Measurements from ENCODE around the gene DHDDS.
"Not testable (repeated sequence)": the region's sequence is repeated elsewhere in the genome, so short reads cannot be mapped to it uniquely, and the experiment has no call there.

DHDDS gene

GRCh38 chr1:26477446-26478152 is 45.5 kb downstream of the DHDDS start:
- no peak for DNase-seq

- no peak for DNase-seq
Observed at GRCh38 chr1:26478159-26478558, 46.0 kb downstream of the DHDDS start.

GRCh38 chr1:26478988-26479387 is 46.9 kb downstream of the DHDDS start:
- DNase-seq, result no peak

GRCh38 chr1:26482921-26483320 is 50.8 kb downstream of the DHDDS start:
- DNase-seq, result no peak

- DNase-seq, result no peak
Observed at GRCh38 chr1:26483980-26484379, 51.9 kb downstream of the DHDDS start.

- DNase-seq, result no peak
Observed at GRCh38 chr1:26490155-26490554, 58.0 kb downstream of the DHDDS start.

- DNase-seq, result no peak
Observed at GRCh38 chr1:26493267-26493666, 61.1 kb downstream of the DHDDS start.

GRCh38 chr1:26493938-26494337 is 61.8 kb downstream of the DHDDS start:
- no peak for DNase-seq

GRCh38 chr1:26496861-26497260 is 64.7 kb downstream of the DHDDS start:
- DNase-seq, result no peak

GRCh38 chr1:26498894-26499293 is 66.8 kb downstream of the DHDDS start:
- no peak for DNase-seq

- peak; percentile 85 for DNase-seq
Observed at GRCh38 chr1:26500488-26501175, 68.5 kb downstream of the DHDDS start.

GRCh38 chr1:26510711-26511110 is 78.6 kb downstream of the DHDDS start:
- not testable (repeated sequence) for DNase-seq

- not testable (repeated sequence) for DNase-seq
Observed at GRCh38 chr1:26515836-26516235, 83.7 kb downstream of the DHDDS start.

- DNase-seq, result no peak
Observed at GRCh38 chr1:26516987-26517765, 85.1 kb downstream of the DHDDS start.

- no peak for DNase-seq
Observed at GRCh38 chr1:26517766-26518049, 85.6 kb downstream of the DHDDS start.

- DNase-seq, result no peak
Observed at GRCh38 chr1:26518355-26518754, 86.2 kb downstream of the DHDDS start.

- no peak for DNase-seq
Observed at GRCh38 chr1:26520339-26520738, 88.2 kb downstream of the DHDDS start.
